Measurements from ENCODE around the gene DNAJB6.

DNAJB6 gene

GRCh38 chr7:157368955-157369354 lies 32.2 kb downstream of the DNAJB6 start:
- DNase-seq (ENCODE audit: low spot score), result no peak

GRCh38 chr7:157370742-157371141 lies 33.9 kb downstream of the DNAJB6 start:
- DNase-seq (ENCODE audit: low spot score), result no peak

DNA sequence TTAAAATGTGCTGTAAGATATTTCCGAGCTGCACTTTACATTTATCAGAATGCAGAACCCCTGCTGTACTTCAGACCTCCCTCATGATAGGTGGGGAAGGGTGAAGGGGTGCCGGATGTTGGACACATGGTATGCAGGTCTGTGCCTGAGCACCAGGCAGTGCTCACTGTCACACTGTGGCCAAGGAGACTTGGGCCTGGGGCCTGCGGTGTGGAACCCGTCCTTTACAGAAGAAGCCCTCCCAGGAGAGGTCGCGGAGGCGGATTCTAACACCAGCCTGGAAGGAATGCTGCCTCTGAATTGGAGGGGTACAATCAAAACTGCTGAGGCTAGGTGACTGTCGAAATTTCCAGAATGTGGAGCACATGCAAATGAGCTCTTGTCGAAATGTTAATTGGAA lies 34.5 kb downstream of the DNAJB6 start:
- no peak for DNase-seq (ENCODE audit: low spot score)

DNA sequence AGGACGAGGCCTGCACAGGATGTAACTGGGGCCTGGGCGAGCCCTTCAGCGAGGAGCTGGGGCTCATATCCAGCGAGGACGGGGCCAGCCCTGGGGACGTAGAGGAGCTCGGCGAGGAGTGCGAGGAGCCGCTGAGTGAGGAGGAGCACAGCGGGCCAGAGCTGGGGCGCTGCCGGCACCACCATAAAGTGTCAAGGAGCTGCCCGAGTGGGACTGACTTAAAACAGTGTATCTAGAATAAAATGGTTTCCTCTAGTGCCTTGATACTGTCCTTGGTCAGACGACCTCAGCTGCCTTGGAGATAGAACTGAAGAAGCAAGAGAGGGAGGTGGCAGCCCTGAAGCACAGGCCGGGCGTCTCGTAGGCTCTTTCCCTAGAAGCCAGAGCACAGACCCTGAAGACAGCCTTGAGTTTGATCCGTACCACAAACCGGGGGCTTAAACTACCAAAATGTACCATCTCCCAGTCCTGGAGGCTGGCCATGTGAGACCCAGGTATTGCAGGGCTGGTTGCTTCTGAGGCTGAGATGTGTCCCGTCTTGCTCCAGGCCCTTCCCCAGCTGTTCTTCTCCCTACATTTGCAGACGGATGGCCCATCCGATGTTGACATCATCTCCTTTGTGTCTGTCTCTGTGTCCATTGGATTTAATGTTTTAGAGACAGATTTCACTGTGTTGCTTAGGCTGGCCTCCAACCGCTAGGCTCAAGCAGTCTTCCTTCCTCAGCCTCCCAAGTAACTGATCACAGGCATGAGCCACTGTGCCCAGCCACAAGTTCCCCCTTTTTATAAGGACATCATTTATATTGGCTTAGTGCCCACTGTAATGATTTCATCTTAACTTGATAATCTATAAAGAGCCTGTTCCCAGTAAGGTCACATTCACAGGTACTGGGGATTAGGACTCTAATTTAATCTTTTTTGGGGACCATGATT lies 35.8 kb downstream of the DNAJB6 start:
- DNase-seq (ENCODE audit: low spot score), result no peak

- DNase-seq (ENCODE audit: low spot score), result no peak
These were observed 36.7 kb downstream of the DNAJB6 start for GRCh38 chr7:157373493-157373892.

DNA sequence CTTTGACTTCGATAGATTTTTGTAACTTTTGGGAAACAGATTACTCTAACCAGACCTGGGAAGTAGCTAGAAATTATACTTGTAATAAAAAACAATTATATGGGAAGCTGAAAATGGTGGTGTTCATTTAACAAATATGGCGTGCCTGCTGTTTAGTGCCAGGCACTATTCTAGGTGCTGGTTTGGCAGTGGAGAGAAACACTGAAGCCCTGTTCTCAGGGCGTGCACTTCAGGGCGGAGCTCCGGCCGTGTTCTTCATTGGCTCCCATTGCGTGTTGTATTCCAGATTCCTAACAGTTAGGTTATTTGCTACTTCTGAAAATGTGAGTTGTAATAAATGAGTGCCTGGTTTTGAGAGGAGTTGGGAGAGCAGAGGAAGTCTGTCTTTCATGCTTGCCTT lies 38.6 kb downstream of the DNAJB6 start:
- no peak for DNase-seq (ENCODE audit: low spot score)

- no peak for DNase-seq (ENCODE audit: low spot score)
These were observed 40.8 kb downstream of the DNAJB6 start for GRCh38 chr7:157377436-157378124.

GRCh38 chr7:157378390-157378789 lies 41.6 kb downstream of the DNAJB6 start:
- DNase-seq (ENCODE audit: low spot score), result no peak

- no peak for DNase-seq (ENCODE audit: low spot score)
These were observed 42.7 kb downstream of the DNAJB6 start for GRCh38 chr7:157379493-157379892.

DNA sequence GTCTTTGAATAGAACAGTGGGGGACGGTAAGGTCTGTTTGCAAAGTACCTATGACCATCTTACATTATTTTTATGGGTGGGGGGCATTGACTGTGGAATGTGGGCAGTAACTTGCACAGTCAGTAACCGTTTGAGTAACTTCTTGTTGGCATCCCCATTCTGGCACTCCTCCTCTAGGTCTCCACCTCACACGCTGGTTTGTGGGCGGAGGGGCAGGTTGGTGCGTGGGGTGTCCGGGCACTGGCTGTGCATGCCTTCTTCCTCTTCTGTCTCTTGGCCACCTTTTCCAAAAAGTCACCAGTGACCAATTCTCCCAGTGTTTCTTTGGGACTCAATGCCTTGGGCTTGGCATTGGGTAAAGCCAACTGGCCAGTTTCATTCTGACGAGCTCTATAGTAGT lies 43.6 kb downstream of the DNAJB6 start:
- no peak for DNase-seq (ENCODE audit: low spot score)

DNA sequence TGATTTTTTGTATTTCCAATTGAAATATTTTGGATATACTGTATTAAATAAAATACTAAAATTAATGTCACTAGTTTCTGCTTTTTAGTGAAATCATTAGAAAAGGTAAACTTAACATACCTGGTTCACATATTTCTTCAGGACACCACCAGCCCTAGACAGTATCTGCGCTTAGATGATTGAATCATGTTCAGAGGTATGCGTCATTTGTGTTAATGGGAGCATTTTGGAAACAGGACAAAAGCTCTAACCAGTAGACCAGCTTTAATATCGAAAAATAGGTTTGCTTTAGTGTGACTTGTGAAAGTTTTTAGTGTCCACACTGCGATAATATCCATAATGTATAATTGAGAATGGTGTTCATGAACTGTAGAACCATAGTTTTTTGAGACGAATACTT lies 47.1 kb downstream of the DNAJB6 start:
- no peak for DNase-seq (ENCODE audit: low spot score)

DNA sequence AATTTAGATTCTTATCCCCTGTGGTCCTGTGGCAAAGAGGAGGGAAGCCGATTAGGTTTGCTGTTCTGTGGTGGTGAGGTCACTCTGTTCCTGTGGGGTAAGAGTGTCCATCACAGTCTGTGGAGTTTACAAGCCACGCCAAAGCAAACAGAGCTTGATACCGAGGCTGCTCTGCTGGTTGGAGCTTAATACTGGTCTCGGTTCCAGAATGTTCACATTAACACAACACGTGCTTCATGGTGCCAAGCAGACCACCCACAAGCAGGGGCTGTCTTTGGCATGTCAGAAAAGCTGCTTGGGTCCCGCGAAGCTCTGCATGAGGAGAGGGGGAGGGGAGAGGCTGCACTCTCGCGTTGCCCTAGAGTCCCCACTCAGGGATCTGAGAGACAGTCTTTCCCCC lies 47.5 kb downstream of the DNAJB6 start:
- DNase-seq (ENCODE audit: low spot score), result no peak

DNA sequence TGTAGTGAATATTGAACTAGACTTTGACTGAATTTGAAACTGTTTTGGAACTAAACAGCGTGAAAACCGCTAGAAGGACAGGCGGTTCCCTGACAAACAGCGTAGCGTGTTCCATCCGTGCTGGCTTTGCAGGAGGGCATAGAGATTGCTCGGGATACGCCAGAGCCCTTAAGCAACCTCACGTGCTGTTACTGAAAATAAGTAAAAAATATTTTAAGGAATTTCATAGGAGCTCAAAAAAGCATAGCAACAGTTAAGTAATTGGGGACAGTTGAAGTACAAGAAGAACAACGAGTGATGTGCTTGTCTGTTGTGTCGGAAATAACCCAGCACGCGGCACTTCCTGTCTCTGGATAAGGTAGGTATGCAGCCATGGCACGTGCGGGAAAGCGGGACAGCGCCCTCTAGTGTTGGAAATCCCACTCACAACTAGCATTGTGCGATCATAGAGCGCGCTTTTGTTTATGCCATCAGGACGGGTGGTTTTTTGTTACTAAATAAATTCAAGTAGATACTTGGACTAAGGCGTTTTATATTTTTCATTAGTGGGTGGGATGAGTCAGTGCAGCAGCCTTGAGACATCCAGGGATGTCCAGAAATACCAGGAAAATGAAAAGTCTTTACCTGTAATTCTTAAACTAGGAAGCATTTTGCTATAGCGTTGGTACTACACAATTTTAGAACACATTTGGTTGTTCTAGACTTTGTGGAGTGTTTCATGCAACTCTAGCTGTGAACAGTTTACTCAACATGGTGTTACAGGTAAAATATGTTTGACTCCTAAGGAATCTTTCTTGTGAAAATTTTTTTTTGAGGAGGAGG lies 50.4 kb downstream of the DNAJB6 start:
- DNase-seq (ENCODE audit: low spot score), result peak; percentile 57

GRCh38 chr7:157388301-157388700 lies 51.5 kb downstream of the DNAJB6 start:
- no peak for DNase-seq (ENCODE audit: low spot score)

- DNase-seq (ENCODE audit: low spot score), result no peak
These were observed 53.3 kb downstream of the DNAJB6 start for GRCh38 chr7:157389951-157390730.

DNA sequence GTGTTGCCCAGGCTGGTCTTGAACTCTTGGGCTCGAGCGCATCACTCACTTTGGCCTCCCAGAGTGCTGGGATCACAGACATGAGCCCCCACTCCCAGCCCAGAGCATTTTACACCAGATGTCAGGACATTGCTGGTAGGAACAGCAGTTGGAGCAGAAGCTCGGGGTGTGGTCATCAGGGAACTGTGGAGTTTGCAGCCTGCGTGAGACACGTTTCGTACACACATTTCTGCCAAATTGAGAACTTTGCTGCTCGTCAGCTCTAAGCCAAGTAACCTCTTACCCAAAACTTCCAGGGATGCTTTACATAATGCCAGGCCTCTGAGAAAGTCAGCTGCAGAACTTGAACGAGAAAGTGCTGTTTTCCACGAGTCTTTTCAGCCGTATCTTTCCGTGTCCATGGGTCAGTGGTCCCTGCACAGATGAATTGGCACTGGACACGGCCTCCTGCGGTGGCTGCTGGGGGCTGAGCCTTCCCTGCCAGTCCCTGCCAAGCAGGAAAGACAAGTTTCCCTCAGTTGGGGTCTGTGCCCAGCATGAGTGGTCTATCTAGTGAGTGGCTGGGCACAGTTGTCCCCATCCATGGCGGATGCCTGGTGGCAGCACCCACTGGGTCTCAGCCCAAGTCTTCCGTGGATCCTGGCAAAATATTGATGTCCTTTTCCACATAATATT lies 54.4 kb downstream of the DNAJB6 start:
- DNase-seq (ENCODE audit: low spot score), result no peak

DNA sequence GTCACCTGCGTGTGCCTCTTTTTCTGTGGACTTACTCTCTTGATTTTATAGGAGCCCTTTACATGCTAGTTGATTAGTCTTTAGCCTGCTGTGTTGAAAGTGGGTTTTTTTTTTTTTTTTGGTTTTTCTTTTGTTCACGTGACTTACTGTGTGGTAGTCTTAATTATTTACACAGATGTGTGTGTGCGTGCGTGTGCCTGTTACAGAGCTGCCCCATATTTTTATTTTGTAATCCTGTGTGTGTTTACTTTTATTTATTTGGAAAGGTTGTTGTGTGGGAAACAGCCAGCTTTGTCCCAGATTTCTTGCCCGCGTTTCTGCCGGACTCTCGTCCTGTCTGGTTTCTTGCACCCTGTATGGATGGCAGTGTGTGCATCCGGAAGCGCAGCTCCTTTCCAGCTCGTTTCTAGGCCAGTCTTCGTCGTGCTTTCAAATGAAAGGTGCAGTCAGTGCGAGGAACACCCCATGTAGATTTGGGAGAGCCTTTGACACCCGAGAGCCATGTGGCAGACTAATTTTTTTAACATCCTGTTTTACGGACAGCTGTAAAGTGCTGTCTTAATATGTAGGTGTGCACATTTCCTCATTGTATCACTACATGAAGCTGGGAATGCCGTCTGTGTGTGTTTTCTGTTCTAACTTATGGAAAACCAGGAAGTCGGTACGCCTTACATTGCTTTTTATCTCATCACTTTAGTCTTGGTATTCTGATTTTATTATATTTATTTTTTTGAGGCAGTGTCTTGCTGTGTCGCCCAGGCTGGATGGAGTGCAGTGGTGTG lies 55.6 kb downstream of the DNAJB6 start:
- no peak for DNase-seq (ENCODE audit: low spot score)

GRCh38 chr7:157394246-157395191 lies 57.7 kb downstream of the DNAJB6 start:
- no peak for DNase-seq (ENCODE audit: low spot score)

DNA sequence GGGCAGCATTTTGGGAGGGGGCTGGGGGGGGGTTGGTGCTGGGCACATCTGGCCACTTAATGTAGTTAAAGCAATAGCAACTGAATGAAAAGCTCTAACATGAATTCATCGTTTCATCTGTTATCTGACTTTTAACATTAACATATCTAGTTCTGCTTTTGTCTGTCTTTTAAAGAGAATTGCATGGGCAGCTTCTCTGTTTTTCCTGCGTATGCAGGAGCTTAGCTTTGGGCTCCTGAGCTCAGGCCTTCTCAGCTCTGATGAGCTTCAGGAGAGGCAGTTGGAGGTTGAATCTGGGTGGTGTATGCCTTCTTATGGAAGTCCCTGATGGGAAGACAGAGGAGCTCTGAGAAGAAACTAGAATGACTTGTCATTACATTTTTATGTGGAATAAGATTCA lies 58.4 kb downstream of the DNAJB6 start:
- DNase-seq (ENCODE audit: low spot score), result no peak
